Calu3 (cell line): ENCODE results near the gene WNT7B. TPM values are rescaled to one million over a fixed set of nuclear protein-coding genes. Genes with fewer than 3 reads are reported as not detected.

Source experiments
- BruUV-seq: library from RNA; stranded (reverse); fragments of 400-500 nt; replicated peaks from 2 replicates; lab custom pipeline; 2021; lab: Mats Ljungman, UMichigan
- CTCF ChIA-PET: fragments of 300-600 bp; sonication (Branson Sonifier 250); formaldehyde crosslinking; loops from one replicate; lab custom pipeline; 2022; ENCODE audit warnings: antibody characterized with exemption; lab: Charles Lee
- DNase-seq: peaks from one replicate; pipeline ENCODE4 v3.0.0; 2022
- H3K27ac Mint-ChIP-seq: one replicate; pipeline ENCODE4 v1.8.0; 2022; ENCODE audit warnings: mixed read lengths; ENCODE audit not compliant: unreplicated experiment
- H3K27me3 Mint-ChIP-seq: one replicate; pipeline ENCODE4 v1.8.0; 2022; ENCODE audit warnings: mixed read lengths; ENCODE audit not compliant: unreplicated experiment
- H3K36me3 Mint-ChIP-seq: one replicate; pipeline ENCODE4 v1.8.0; 2022; ENCODE audit warnings: mild to moderate bottlenecking, moderate library complexity, mixed read lengths; ENCODE audit not compliant: insufficient read depth, unreplicated experiment
- H3K4me1 Mint-ChIP-seq: one replicate; pipeline ENCODE4 v1.8.0; 2022; ENCODE audit warnings: mild to moderate bottlenecking, low read depth, mixed read lengths; ENCODE audit not compliant: unreplicated experiment
- H3K4me3 Mint-ChIP-seq: one replicate; pipeline ENCODE4 v1.8.0; 2022; ENCODE audit warnings: mild to moderate bottlenecking, low read depth, moderate library complexity, mixed read lengths; ENCODE audit not compliant: unreplicated experiment
- H3K9me3 Mint-ChIP-seq: one replicate; pipeline ENCODE4 v1.8.0; 2022; ENCODE audit warnings: low read depth, mixed read lengths; ENCODE audit not compliant: unreplicated experiment
- intact Hi-C: fragments of 100-400 bp; cut with micrococcal nuclease; formaldehyde crosslinking; loops from one replicate; pipeline ENCODE4 v1.10.0; 2022; ENCODE audit not compliant: unreplicated experiment
- total RNA-seq: library from RNA; stranded (reverse); gene quantifications from 2 replicates; pipeline ENCODE4 v1.2.3, GENCODE V29; 2022
- TF ChIP-seq, protein P1 (sequence below): fragments of 200-600 bp; IDR thresholded peaks from one replicate; pipeline ENCODE4 v1.8.0; 2022; ENCODE audit warnings: antibody characterized with exemption; ENCODE audit not compliant: unreplicated experiment

The WNT7B gene
- total RNA-seq, 1 experiment from 2014 or later = 100.0 TPM

DNA sequence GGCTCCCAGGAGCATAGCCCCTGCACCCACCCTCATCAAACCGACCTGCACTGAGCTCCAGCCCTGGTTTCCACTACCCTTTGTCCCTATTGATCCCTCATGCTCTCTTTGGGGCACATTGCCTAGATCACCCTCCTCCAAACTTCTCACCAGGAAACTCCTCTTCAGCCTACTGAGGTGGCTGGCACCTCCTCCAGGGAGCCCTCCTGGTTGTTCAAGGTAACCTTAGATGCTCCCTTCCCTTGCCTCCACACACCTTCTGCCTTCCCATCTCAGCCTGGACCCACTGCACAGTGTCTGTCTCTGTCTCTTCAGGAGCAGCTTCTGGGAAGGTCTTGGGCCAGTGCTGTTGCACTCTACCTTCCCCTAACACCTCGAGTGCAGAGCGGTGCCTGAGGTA is 15.8 kb upstream of the WNT7B start:
- TF ChIP-seq, protein P1, sequence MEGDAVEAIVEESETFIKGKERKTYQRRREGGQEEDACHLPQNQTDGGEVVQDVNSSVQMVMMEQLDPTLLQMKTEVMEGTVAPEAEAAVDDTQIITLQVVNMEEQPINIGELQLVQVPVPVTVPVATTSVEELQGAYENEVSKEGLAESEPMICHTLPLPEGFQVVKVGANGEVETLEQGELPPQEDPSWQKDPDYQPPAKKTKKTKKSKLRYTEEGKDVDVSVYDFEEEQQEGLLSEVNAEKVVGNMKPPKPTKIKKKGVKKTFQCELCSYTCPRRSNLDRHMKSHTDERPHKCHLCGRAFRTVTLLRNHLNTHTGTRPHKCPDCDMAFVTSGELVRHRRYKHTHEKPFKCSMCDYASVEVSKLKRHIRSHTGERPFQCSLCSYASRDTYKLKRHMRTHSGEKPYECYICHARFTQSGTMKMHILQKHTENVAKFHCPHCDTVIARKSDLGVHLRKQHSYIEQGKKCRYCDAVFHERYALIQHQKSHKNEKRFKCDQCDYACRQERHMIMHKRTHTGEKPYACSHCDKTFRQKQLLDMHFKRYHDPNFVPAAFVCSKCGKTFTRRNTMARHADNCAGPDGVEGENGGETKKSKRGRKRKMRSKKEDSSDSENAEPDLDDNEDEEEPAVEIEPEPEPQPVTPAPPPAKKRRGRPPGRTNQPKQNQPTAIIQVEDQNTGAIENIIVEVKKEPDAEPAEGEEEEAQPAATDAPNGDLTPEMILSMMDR = no peak
- no peaks in the 10 kb centered on the region for H3K4me1 Mint-ChIP-seq
- H3K36me3 Mint-ChIP-seq = no peaks in the 10 kb centered on the region
- no peak overlapping the region for H3K4me3 Mint-ChIP-seq
- no peak for DNase-seq
- H3K27ac Mint-ChIP-seq = no peak overlapping the region
- CTCF ChIA-PET = no interaction called here
- H3K27me3 Mint-ChIP-seq = peaks cover 39% of the 10 kb centered on the region
- peaks cover 3% of the 10 kb centered on the region for H3K9me3 Mint-ChIP-seq
- no TSS peak for BruUV-seq
- intact Hi-C loops = loop anchor here (10.0 kb wide), 1 partner anchor 322 kb away; no protein-coding TSS in a partner anchor

DNA sequence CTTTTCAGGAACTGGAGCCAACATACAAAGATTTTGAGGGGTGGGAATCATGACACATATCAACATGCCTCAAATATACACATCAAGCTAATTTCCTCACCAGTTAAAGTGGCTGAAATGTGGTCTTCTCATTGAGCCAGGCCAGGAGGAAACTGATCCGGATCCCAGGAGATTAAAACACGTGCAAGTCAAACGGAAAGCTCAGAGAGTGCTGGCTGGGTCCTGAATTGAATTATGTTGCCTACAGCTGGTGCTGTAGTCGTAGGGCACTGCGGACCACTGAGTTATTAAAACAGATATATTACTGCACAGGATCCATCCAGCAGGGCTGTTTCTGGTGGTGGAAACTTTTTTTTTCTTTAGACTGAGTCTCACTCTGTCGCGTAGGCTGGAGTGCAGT is 14.1 kb upstream of the WNT7B start:
- Mint-ChIP-seq H3K9me3 (peaks cover 3% of the 10 kb centered on the region), H3K36me3 (peaks cover 5% of the 10 kb centered on the region), H3K4me3 (no peak overlapping the region), H3K27me3 (peaks cover 39% of the 10 kb centered on the region), H3K27ac (no peak overlapping the region), H3K4me1 (no peaks in the 10 kb centered on the region)
- intact Hi-C loops = loop anchor here (10.0 kb wide), 1 partner anchor 324 kb away; no protein-coding TSS in a partner anchor
- no peak for DNase-seq
- BruUV-seq = no TSS peak
- CTCF ChIA-PET = no interaction called here
- TF ChIP-seq, protein P1 = no peak

DNA sequence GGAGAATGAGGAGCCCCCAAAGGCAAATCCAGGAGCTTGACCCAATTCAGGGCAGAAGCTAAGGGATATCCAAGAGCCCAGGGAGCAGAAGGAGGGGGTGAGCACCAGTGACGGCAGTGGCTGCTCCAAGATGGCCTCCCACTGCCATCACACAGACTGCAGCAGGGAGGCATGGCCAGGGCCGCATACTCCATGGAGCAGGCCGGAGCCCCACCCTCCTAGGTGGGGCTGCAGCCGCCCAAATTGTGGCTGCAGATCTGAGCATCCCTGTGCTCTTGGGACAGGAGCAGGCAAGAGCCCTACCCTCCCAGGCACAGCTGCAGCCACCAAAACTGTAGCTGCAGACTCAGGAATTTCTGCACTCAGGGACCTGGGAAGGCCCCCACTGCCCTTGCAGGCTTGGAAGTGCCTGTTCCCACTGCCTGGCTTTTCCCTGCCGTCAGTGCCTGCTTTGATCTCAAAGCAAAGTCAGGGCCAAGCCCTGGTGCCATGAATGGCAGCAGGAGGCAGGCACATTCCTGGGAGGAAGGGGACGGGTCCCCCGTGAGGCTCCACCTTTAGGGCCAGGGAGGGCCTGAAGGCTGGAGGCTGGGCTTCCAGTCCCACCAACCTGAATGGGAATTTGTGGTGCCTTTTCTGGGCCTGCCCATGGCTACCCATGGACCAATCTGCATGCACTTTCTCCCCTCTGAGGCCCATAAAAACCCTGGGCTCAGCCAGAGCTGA is 10.3 kb upstream of the WNT7B start:
- Mint-ChIP-seq H3K9me3 (peaks cover 3% of the 10 kb centered on the region), H3K27me3 (peaks cover 7% of the 10 kb centered on the region), H3K4me3 (no peak overlapping the region), H3K27ac (no peak overlapping the region), H3K4me1 (no peaks in the 10 kb centered on the region), H3K36me3 (peaks cover 6% of the 10 kb centered on the region)
- TF ChIP-seq, protein P1 = no peak
- intact Hi-C loops = no loop called here
- no TSS peak for BruUV-seq
- CTCF ChIA-PET = interaction anchor here (1.7 kb wide), 1 partner anchor 19 kb away, joined by 6 read pairs; no protein-coding TSS in a partner anchor
- DNase-seq = no peak

DNA sequence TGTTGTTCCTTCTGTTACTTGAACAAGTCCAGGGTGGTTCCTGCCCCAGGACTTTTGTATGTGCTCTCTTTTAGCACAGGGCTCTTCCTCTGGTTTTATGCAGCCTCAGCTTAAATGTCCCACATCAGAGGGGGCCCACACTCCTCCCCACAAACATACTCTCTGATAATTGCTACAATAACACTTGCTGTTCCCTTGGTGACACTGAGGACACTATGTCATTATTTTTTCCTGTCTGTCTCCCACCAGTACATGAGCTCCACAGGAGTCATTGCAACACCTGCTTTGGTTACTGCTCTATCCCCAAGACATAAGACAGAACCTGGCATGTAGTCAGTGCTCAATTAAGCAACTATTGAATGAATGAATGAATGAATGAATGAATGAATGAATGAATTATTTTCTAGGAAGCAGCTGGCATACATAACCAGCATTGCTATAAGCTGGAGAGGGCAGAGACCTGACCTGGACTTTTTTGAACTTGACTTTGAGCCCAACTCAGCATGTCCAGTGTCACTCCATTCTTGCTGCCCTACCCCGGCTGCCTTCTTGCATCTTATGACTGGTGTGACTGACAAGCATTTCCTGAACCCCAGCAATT is 7.5 kb upstream of the WNT7B start:
- no peak overlapping the region for H3K27ac Mint-ChIP-seq
- H3K36me3 Mint-ChIP-seq = peaks cover 6% of the 10 kb centered on the region
- intact Hi-C loops = no loop called here
- H3K27me3 Mint-ChIP-seq = no peaks in the 10 kb centered on the region
- no TSS peak for BruUV-seq
- H3K9me3 Mint-ChIP-seq = peaks cover 3% of the 10 kb centered on the region
- TF ChIP-seq, protein P1 = no peak
- H3K4me1 Mint-ChIP-seq = no peaks in the 10 kb centered on the region
- H3K4me3 Mint-ChIP-seq = no peak overlapping the region
- CTCF ChIA-PET = interaction anchor here (1.1 kb wide), 1 partner anchor 312 kb away, joined by 3 read pairs; the partner anchor contains the start of gene GTSE1
- DNase-seq = no peak
